Tibial nerve (tissue), 4 donors: ENCODE data around the gene GAB1.

Experiments
- EP300 ChIP-seq, 2 donors: sonication (generic); formaldehyde crosslinking; IDR thresholded peaks; one replicate each; pipeline ENCODE4 v1.6.1; 2017; ENCODE audit warnings: antibody characterized with exemption in 2 of 2, mild to moderate bottlenecking in 1 of 2
- POLR2A ChIP-seq, 2 donors: fragments of 450-650 bp; IDR thresholded peaks; one replicate each; pipeline ENCODE4 v1.6.1; 2017; ENCODE audit warnings: antibody characterized with exemption in 2 of 2, mild to moderate bottlenecking in 2 of 2, moderate library complexity in 2 of 2
- TF ChIP-seq, protein P1 (sequence below), 5 experiments: fragments of 200-600 bp in 3 of 5; fragments of 450-650 bp in 2 of 5; sonication (generic) in 3 of 5; IDR thresholded peaks; one replicate each; pipeline ENCODE4 v1.5.1; 2016 to 2019; ENCODE audit warnings: antibody characterized with exemption in 5 of 5, mild to moderate bottlenecking in 3 of 5, moderate library complexity in 2 of 5

DNA sequence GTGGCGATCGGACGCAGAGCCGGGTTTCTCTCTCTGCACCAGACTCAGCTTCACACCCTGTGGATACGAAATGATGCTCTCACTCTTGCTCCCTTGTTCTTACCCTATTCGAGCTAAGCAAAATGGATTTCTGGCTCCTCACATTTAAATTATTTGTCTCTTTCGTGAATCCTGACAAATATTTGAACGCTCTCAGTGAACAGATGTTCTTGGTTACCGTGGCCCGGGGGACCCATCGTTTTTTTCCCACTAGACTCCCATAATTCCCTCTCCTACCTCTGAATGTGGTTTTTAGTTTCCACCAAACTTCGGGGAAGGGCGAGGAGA, 177.5 kb downstream of the GAB1 start:
- no peak for TF ChIP-seq POLR2A (IDR thresholded peaks at IDR 0.05)
- no peak for TF ChIP-seq EP300 (IDR thresholded peaks at IDR 0.05)
- TF ChIP-seq, protein P1, sequence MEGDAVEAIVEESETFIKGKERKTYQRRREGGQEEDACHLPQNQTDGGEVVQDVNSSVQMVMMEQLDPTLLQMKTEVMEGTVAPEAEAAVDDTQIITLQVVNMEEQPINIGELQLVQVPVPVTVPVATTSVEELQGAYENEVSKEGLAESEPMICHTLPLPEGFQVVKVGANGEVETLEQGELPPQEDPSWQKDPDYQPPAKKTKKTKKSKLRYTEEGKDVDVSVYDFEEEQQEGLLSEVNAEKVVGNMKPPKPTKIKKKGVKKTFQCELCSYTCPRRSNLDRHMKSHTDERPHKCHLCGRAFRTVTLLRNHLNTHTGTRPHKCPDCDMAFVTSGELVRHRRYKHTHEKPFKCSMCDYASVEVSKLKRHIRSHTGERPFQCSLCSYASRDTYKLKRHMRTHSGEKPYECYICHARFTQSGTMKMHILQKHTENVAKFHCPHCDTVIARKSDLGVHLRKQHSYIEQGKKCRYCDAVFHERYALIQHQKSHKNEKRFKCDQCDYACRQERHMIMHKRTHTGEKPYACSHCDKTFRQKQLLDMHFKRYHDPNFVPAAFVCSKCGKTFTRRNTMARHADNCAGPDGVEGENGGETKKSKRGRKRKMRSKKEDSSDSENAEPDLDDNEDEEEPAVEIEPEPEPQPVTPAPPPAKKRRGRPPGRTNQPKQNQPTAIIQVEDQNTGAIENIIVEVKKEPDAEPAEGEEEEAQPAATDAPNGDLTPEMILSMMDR (IDR thresholded peaks at IDR 0.05), result no peak
